ENCODE results near the gene UTP3. TPM values are rescaled to one million over a fixed set of nuclear protein-coding genes. Genes with fewer than 3 reads are reported as not detected.
"Not testable (repeated sequence)": the region's sequence is repeated elsewhere in the genome, so short reads cannot be mapped to it uniquely, and the experiment has no call there.

The UTP3 gene
- total RNA-seq, 1 donor from 2014 or later = 27.2 TPM

- ATAC-seq (peak; percentile 21), DNase-seq (no peak)
- no peaks in the 10 kb centered on the region for H3K9me3 ChIP-seq
- no peaks in the 10 kb centered on the region for H3K4me1 ChIP-seq
- H3K36me3 ChIP-seq = no peaks in the 10 kb centered on the region
- no peaks in the 10 kb centered on the region for H3K27me3 ChIP-seq
- intact Hi-C loops (cut with DNase I) = no loop called here
- no peak overlapping the region for H3K27ac ChIP-seq
- H3K4me3 ChIP-seq = peak overlapping the region; percentile 40
- no peak for TF ChIP-seq CTCF (IDR thresholded peaks at IDR 0.05)
Measured at GRCh38 chr4:70722199-70722791, 34.0 kb downstream of the UTP3 start.

DNA sequence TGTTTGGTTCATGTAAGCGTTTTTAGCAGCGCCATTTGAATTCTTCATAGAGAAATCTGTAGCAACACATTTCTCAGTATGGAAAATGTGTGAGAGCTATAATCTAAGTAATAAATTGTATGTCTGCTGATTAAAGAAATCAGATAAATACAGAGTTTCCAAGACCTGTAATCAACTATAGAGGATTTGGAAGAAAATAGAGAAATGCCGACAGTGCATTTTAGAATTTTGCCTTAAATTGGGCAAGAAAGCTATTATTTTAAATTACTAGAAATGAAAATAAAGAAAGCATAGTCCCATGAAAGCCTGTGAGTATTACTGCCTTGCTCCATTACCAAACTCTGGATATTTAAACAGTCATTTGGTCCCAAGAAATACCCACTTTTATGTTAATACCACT, 36.1 kb downstream of the UTP3 start:
- no peak overlapping the region for H3K4me3 ChIP-seq
- ATAC-seq = no peak

DNA sequence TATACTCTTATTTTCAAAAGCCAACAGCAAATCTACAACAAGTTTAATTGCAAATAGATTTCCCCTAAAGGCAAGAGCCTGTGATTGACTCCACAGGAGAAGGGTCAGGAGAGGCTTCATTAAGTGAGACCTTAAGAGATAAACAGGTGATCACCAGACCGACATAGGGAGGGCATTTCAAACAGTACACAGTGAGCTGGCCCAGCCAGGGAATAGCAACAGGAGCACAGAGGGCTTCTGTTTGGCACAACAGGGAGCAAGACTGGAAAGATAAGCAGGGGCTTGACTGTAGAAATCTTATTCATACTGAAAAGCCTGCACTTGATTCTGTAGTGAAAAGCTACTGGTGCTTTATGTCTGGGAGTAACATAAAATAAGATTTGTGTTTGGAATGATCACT, 37.3 kb downstream of the UTP3 start:
- no peaks in the 10 kb centered on the region for H3K9me3 ChIP-seq
- H3K4me3 ChIP-seq = no peak overlapping the region
- ATAC-seq (no peak), DNase-seq (no peak)
- no peaks in the 10 kb centered on the region for H3K27me3 ChIP-seq
- H3K4me1 ChIP-seq = no peaks in the 10 kb centered on the region
- no peak for TF ChIP-seq CTCF (IDR thresholded peaks at IDR 0.05)
- H3K27ac ChIP-seq = no peak overlapping the region
- intact Hi-C loops (cut with DNase I) = no loop called here
- H3K36me3 ChIP-seq = no peaks in the 10 kb centered on the region

More for the DNA sequence above, 36.1 kb downstream of the UTP3 start:
- Histone ChIP-seq H3K9me3 (no peaks in the 10 kb centered on the region), H3K4me1 (no peaks in the 10 kb centered on the region), H3K36me3 (no peaks in the 10 kb centered on the region), H3K27ac (no peak overlapping the region), H3K27me3 (no peaks in the 10 kb centered on the region)
- TF ChIP-seq CTCF (IDR thresholded peaks at IDR 0.05) = no peak
- DNase-seq = no peak
- intact Hi-C loops (cut with DNase I) = no loop called here

- H3K36me3 ChIP-seq; H3K27me3 ChIP-seq; DNase-seq; H3K4me1 ChIP-seq; intact Hi-C loops (cut with DNase I); ATAC-seq; H3K4me3 ChIP-seq; H3K9me3 ChIP-seq; H3K27ac ChIP-seq: not testable (repeated sequence)
Measured at GRCh38 chr4:70726515-70726914, 38.2 kb downstream of the UTP3 start.

DNA sequence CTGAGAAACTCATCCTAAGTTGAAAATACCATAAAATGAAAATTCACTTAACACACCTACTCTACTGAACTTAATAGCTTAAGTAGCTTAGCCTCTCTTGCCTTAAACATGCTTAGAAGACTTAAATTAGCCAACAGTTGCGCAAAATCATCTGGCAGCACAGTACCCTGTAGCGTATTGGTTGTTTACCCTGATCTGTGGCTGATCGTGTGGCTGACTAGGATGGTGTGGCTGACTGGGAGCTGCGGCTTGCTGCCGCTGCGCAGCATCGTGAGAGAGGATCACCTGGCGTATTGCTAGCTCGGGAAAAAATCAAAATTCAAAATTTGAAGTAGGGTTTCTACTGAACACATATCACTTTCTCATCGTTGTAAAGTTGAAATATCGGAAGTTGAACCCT, 39.8 kb downstream of the UTP3 start:
- intact Hi-C loops (cut with DNase I) = no loop called here
- Histone ChIP-seq H3K36me3 (no peaks in the 10 kb centered on the region), H3K9me3 (no peaks in the 10 kb centered on the region), H3K27me3 (no peaks in the 10 kb centered on the region), H3K27ac (no peak overlapping the region), H3K4me1 (no peaks in the 10 kb centered on the region), H3K4me3 (no peak overlapping the region)
- TF ChIP-seq CTCF (IDR thresholded peaks at IDR 0.05) = no peak
- DNase-seq = no peak
- peak; percentile 73 for ATAC-seq

DNA sequence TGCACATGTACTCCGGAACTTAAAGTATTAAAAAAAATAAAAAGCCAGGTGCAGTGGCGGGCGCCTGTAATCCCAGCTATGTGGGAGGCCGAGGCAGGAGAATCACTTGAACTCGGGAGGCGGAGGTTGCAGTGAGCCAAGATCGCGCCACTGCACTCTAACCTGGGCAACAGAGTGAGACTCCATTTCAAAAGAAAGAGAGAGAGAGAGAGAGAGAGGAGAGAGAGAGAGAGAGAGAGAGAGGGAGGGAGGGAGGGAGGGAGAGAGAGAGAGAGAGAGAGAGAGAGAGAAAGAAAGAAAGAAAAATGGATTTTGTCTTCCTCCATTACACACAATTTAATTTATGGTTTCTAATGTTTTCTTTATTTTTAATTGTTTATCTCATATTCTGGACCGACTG, 44.5 kb downstream of the UTP3 start:
- H3K27me3 ChIP-seq; intact Hi-C loops (cut with DNase I); DNase-seq; H3K9me3 ChIP-seq; H3K27ac ChIP-seq; H3K4me3 ChIP-seq; H3K36me3 ChIP-seq; ATAC-seq: not testable (repeated sequence)
- peaks cover 25% of the 10 kb centered on the region for H3K4me1 ChIP-seq

All from upper lobe of right lung (tissue), 1 donor.